AG09319 (cell line): ENCODE results near the gene ADGRG1.

Experiments used
- DNase-seq: peaks from one replicate; pipeline ENCODE4 v3.0.0-alpha.2; 2010; ENCODE audit warnings: low read depth; ENCODE audit errors: extremely low read depth
- TF ChIP-seq, protein P1 (sequence below): IDR thresholded peaks from 2 replicates; pipeline ENCODE4 v1.5.1; 2011; ENCODE audit warnings: low read depth, mild to moderate bottlenecking, inconsistent platforms, low read length, moderate library complexity

Gene ADGRG1

DNA sequence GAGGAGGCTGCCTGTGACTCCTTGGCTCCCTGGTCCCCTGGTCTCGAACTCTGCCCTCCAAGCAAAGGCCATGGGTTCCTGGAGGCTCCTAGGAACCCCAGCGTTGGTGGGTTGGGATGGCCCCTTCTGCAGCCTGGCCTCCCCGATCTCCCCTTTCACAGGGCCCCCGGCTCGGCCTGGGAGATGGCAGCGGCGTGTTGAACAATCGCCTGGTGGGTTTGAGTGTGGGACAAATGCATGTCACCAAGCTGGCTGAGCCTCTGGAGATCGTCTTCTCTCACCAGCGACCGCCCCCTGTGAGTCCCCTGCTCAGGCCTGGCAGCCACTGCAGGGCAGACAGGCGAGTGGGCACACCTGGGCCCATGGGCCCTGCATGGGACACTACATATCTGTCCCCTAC is 50.6 kb downstream of the ADGRG1 start:
- no peak for DNase-seq

DNA sequence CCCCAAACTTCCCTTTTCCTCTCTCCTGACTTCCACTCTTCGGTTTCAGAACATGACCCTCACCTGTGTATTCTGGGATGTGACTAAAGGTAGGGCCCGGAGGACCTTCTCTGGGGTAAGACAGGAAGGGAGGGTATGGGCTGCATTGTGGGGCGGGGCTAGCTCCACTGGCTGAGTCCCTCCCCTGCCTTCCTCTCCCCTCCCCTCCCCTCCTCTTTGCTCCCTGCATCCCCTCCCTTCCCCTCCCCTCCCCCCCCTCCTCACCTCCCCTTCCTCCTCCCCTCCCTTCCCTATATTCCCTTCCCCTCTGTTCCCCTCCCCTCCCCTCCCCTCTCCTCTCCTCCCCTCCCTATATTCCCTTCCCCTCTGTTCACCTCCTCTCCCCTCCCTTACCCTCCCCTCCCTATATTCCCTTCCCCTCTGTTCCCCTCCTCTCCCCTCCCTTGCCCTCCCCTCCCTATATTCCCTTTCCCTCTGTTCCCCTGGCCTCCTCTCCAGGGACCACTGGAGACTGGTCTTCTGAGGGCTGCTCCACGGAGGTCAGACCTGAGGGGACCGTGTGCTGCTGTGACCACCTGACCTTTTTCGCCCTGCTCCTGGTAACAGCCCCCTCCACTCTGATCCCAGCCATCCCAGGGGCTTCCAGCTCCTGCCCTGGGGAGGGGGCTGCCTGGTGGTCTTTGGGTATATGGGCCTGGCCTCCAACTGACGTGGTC is 51.5 kb downstream of the ADGRG1 start:
- TF ChIP-seq, protein P1, sequence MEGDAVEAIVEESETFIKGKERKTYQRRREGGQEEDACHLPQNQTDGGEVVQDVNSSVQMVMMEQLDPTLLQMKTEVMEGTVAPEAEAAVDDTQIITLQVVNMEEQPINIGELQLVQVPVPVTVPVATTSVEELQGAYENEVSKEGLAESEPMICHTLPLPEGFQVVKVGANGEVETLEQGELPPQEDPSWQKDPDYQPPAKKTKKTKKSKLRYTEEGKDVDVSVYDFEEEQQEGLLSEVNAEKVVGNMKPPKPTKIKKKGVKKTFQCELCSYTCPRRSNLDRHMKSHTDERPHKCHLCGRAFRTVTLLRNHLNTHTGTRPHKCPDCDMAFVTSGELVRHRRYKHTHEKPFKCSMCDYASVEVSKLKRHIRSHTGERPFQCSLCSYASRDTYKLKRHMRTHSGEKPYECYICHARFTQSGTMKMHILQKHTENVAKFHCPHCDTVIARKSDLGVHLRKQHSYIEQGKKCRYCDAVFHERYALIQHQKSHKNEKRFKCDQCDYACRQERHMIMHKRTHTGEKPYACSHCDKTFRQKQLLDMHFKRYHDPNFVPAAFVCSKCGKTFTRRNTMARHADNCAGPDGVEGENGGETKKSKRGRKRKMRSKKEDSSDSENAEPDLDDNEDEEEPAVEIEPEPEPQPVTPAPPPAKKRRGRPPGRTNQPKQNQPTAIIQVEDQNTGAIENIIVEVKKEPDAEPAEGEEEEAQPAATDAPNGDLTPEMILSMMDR, result no peak
- no peak for DNase-seq

More for the DNA sequence above, 50.6 kb downstream of the ADGRG1 start:
- TF ChIP-seq, protein P1, result no peak

DNA sequence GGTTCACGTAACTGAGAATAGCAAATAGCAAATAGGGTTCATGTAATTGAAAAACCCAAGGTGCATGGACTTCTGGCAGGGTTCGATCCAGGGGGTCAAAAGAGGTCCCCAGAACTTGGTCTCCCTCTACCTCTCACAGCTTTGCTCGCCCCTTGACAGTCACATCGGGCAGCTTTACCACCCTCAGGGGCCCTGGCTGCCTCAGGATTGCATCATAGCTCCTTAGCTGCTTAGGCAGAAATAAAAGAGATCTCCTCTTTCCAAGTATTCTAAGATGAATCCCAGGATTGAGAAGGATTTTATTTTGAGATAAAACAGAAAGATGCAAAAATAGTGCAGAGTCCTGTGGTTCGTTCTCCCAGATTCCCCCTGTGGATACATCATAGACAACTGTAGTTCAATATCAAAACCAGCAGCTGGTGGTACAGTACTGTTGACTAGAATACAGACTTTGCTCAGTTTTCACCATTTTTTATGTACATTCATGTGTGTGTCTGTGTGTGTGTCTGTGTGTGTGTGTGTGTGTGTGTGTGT is 52.5 kb downstream of the ADGRG1 start:
- TF ChIP-seq, protein P1, result no peak
- no peak for DNase-seq

DNA sequence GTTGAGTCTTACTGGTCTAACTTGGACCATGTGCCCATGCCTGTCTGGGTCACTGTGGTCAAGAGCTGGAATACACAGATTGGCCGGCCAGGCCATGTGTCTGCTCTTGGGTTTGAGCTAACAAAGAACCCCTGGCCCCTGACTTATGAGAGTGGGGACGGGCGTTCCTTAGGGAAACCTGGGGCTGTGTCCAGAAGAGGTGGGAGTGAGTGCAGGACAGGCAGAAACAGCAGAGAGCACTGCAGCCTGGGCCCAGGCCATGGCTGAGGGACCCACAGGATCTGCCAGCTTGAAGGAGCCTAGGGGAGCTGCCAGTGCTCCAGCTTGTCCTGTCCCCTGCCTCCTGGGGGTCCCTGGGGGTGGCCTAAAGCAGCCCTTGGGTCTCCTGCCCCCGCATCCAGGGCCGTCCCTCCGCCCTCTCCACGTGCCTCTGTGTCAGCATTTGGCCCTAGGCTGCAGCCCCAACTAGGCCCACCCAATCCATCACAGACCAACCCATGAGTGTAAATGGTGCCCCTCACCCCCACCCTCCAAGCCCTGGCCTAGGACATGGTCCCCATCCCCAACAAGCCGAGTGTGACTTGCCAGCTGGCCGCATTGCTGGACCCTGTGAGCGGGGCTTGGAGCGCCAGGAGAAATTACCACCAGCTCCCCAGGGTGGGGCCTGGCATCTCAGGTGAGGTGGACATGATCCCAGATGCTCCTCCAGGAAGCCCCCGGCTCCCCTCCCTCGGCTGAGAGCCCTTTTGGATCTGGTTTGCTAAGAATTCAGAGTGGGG is 53.7 kb downstream of the ADGRG1 start:
- DNase-seq, result no peak
- TF ChIP-seq, protein P1, result no peak

DNA sequence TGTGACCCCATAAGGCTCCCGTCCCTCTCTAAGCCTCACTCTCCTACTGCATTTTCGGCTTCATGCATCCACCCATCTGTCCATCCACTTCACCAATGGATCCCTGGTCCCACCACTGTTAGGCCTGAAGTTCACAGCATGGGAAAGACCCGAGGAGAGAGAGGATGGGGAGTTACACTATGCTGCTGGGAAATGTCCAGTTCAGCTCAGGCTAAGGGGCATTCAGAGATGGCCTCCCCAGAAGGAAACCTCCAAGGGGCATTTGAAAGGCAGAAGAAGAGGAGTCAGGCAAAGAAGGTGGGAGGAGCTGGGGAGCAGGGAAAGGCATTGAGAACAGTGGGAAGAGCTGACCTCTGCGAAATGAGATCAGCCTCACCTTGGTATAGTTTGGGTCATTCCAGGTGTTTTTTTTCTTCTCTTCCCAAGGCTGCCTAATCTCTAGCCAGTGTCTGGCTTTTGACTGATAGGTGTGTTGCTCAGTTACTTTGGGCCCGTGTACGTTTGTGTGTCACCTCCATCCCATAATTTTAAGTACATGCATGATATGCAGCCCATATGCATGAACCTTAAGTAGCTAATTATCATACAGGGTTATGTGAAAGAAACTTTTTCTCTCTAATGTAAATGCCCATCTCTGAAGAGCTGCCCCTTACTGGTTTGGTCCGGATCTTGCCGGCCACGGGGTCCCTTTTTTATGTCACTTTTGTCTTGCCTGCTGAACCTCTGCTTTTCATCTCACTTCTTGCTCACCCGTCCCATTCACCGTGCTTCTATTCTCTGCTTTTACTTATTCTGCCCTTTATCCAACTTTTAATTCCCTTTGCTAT is 54.6 kb downstream of the ADGRG1 start:
- no peak for DNase-seq
- TF ChIP-seq, protein P1, result no peak

DNA sequence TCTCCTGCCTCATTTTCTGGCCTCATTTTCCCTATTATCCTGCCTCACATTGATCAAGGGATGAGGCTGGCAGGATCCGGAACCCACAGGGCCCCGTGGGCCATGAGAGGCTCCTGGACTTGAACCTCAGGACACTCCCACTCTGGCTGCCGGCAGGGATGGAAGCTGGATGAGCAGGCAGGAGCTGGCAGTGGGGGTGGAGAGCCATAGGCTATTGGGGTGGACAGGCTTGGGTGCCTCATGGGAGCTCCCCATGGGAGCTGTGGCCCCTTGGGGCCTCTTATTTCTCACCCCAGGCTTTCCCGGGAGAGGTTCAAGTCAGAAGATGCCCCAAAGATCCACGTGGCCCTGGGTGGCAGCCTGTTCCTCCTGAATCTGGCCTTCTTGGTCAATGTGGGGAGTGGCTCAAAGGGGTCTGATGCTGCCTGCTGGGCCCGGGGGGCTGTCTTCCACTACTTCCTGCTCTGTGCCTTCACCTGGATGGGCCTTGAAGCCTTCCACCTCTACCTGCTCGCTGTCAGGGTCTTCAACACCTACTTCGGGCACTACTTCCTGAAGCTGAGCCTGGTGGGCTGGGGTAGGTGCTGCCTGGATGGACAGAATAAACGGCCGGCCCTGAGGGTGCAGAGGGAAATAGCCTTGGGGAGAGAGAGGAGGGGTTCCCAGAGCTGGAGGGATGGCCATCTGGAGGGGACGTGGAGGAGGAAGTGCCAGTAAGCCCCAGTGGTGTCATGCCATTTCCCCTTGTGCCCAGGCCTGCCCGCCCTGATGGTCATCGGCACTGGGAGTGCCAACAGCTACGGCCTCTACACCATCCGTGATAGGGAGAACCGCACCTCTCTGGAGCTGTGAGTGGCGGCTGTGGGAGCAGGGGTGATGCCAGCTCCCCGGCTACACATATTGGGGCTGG is 55.5 kb downstream of the ADGRG1 start:
- no peak for DNase-seq
- TF ChIP-seq, protein P1, result no peak
